Lower lobe of right lung (tissue), 2 donors: ENCODE results near the gene CFAP119. TPM values are rescaled to one million over a fixed set of nuclear protein-coding genes. Genes with fewer than 3 reads are reported as not detected.

Source experiments
- ATAC-seq, 2 donors: fragments of 200-7000 bp; cut with Tn5 transposase; one replicate each; pipeline ENCODE4 v1.9.1; 2020 to 2022; ENCODE audit warnings: mild to moderate bottlenecking in 2 of 2, moderate library complexity in 2 of 2
- DNase-seq: peaks from one replicate; pipeline ENCODE4 v3.0.0-alpha.2; 2020
- H3K27ac ChIP-seq: fragments of 200-600 bp; one replicate; pipeline ENCODE4 v1.8.0; 2022
- H3K27me3 ChIP-seq: fragments of 200-600 bp; one replicate; pipeline ENCODE4 v1.8.0; 2022; ENCODE audit warnings: low read depth
- H3K36me3 ChIP-seq: fragments of 200-600 bp; one replicate; pipeline ENCODE4 v1.8.0; 2022; ENCODE audit warnings: mild to moderate bottlenecking
- H3K4me1 ChIP-seq: fragments of 200-600 bp; one replicate; pipeline ENCODE4 v1.8.0; 2022
- H3K4me3 ChIP-seq: fragments of 200-600 bp; one replicate; pipeline ENCODE4 v1.8.0; 2022; ENCODE audit warnings: mild to moderate bottlenecking
- H3K9me3 ChIP-seq: fragments of 200-600 bp; one replicate; pipeline ENCODE4 v1.8.0; 2022
- CTCF ChIP-seq: fragments of 200-600 bp; IDR thresholded peaks from one replicate; pipeline ENCODE4 v1.8.0; 2022; ENCODE audit warnings: antibody characterized with exemption, mild to moderate bottlenecking
- intact Hi-C: fragments of 100-400 bp; cut with DNase I; formaldehyde crosslinking; loops from one replicate; pipeline ENCODE4 v1.11.0; 2022
- total RNA-seq: library from RNA; stranded (reverse); fragmentation: NEBNext Ultra II Directional; extraction: Animal tissue kit (Norgen Biotek cat#: 25700); gene quantifications from one replicate; pipeline ENCODE4 v1.2.1, GENCODE V29; 2021
- donor health status: DM: no; HTN: yes; CAD: no; lungs with severe emphysema.

CFAP119 gene
- total RNA-seq, 1 donor from 2014 or later, result 11.1 TPM

DNA sequence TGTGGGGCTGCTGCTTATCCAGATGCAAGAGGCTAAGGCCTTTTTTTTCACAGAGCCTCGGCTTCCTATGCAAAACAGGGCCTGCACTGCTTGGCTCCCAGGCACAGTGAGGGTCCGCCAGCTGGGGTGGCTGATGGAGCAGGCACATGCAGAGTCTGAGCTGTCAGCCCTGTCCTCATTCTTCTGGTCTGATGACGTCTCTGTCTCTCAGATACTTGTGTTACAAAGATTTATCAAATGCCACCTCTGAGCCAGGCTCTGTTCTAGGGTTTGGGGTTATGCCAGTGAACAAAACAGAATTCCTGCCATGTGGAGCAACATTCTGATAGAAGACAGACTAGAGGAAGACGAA is 5.0 kb upstream of the CFAP119 start:
- peaks cover 18% of the 10 kb centered on the region for H3K4me1 ChIP-seq
- ATAC-seq (no peak), DNase-seq (no peak)
- H3K27me3 ChIP-seq, result no peaks in the 10 kb centered on the region
- no peak overlapping the region for H3K27ac ChIP-seq
- intact Hi-C loops, result no loop called here
- no peaks in the 10 kb centered on the region for H3K9me3 ChIP-seq
- H3K36me3 ChIP-seq, result peaks cover 92% of the 10 kb centered on the region
- H3K4me3 ChIP-seq, result no peak overlapping the region
- TF ChIP-seq CTCF, result no peak

GRCh38 chr16:30766206-30766932 is 4.5 kb upstream of the CFAP119 start:
- Histone ChIP-seq H3K4me3 (no peak overlapping the region), H3K27me3 (no peaks in the 10 kb centered on the region), H3K4me1 (peaks cover 20% of the 10 kb centered on the region), H3K27ac (no peak overlapping the region), H3K9me3 (no peaks in the 10 kb centered on the region), H3K36me3 (peaks cover 87% of the 10 kb centered on the region)
- intact Hi-C loops, result no loop called here
- no peak for ATAC-seq
- no peak for TF ChIP-seq CTCF
- peak; percentile 35 for DNase-seq

GRCh38 chr16:30764816-30765465 is 3.1 kb upstream of the CFAP119 start:
- DNase-seq, result peak; percentile 32

GRCh38 chr16:30764086-30764485 is 2.2 kb upstream of the CFAP119 start:
- H3K27ac ChIP-seq, result no peak overlapping the region
- peaks cover 27% of the 10 kb centered on the region for H3K4me1 ChIP-seq
- intact Hi-C loops, result no loop called here
- ATAC-seq (no peak), DNase-seq (peak; percentile 29)
- no peaks in the 10 kb centered on the region for H3K27me3 ChIP-seq
- TF ChIP-seq CTCF, result no peak
- H3K4me3 ChIP-seq, result no peak overlapping the region
- peaks cover 64% of the 10 kb centered on the region for H3K36me3 ChIP-seq
- H3K9me3 ChIP-seq, result no peaks in the 10 kb centered on the region

More at GRCh38 chr16:30764816-30765465, 3.1 kb upstream of the CFAP119 start:
- ATAC-seq, result no peak
- peaks cover 27% of the 10 kb centered on the region for H3K4me1 ChIP-seq
- no peaks in the 10 kb centered on the region for H3K9me3 ChIP-seq
- peaks cover 72% of the 10 kb centered on the region for H3K36me3 ChIP-seq
- H3K4me3 ChIP-seq, result no peak overlapping the region
- no peaks in the 10 kb centered on the region for H3K27me3 ChIP-seq
- intact Hi-C loops, result no loop called here
- no peak for TF ChIP-seq CTCF
- no peak overlapping the region for H3K27ac ChIP-seq

GRCh38 chr16:30762991-30763725 is 1.3 kb upstream of the CFAP119 start:
- no peak for DNase-seq
- Histone ChIP-seq H3K4me1 (peaks cover 27% of the 10 kb centered on the region), H3K4me3 (peak overlapping the region; percentile 79), H3K9me3 (no peaks in the 10 kb centered on the region), H3K36me3 (peaks cover 54% of the 10 kb centered on the region), H3K27me3 (no peaks in the 10 kb centered on the region), H3K27ac (peak overlapping the region; percentile 88)
- intact Hi-C loops, result no loop called here
- no peak for TF ChIP-seq CTCF
- ATAC-seq, result no peak
